Measurements from ENCODE around the gene ST8SIA4.

The ST8SIA4 gene

DNA sequence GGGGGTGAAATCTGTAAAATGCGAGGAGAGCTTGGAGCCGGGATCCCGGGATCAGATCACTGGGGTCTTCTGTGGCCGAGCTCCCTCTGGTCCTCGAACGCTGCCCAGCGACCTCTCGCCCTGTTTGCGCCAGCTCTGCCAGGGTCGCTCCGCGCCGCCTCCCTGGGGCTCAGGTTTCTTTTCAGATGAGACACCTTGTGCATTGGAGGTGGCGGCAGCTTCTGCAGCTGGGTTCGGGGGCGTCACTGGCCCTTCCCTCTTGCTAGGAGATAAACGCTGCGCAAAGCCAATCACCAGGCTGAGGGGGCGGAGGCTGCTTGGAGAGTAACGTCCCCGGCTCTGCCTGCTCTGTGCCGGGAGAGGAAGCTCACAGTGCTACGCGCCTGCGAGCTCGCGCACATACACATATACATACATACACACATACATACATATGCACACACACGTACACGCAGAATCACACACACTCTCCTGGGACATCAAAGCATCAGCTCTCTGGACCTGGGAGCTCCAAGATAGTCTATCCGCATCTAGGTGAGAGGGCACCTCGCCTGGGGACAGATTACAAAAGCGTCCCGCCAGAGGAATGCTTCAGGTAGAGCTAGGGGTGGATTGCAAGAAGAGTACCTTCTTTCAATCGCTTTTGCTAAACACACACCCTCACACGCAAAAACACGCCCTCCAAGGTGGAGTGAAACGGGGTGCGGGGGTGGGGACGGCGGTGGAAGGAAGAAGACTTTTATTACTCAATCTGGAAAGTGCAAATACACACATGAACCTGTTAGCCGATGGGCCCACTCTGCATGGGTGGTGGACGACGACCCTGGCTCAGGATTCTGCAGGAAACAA, at the start of gene ST8SIA4:
Gene ST8SIA4, minus strand, starts transcription at position 244 of the 849 bp plus-strand sequence. CDS start 327 bp downstream, outside the sequence.
- TF ChIP-seq, protein P1, sequence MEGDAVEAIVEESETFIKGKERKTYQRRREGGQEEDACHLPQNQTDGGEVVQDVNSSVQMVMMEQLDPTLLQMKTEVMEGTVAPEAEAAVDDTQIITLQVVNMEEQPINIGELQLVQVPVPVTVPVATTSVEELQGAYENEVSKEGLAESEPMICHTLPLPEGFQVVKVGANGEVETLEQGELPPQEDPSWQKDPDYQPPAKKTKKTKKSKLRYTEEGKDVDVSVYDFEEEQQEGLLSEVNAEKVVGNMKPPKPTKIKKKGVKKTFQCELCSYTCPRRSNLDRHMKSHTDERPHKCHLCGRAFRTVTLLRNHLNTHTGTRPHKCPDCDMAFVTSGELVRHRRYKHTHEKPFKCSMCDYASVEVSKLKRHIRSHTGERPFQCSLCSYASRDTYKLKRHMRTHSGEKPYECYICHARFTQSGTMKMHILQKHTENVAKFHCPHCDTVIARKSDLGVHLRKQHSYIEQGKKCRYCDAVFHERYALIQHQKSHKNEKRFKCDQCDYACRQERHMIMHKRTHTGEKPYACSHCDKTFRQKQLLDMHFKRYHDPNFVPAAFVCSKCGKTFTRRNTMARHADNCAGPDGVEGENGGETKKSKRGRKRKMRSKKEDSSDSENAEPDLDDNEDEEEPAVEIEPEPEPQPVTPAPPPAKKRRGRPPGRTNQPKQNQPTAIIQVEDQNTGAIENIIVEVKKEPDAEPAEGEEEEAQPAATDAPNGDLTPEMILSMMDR (IDR thresholded peaks at IDR 0.05; ENCODE audit: low read length): no peak
- no peak for TF ChIP-seq EZH2 (optimal IDR thresholded peaks at IDR 0.05; ENCODE audit: low read depth, low read length)
- peak within 1 kb of the TSS; percentile 85 for H3K27ac ChIP-seq (ENCODE audit: low read length)
- H3K4me1 ChIP-seq (ENCODE audit: low read length): peaks cover 16% of the 10 kb centered on the region
- peaks cover 45% of the 10 kb centered on the region for H3K79me2 ChIP-seq (ENCODE audit: low read length)
- no peaks in the 10 kb centered on the region for H3K9me2 ChIP-seq (replicated peaks; ENCODE audit: insufficient read depth, low read length)
- H4K20me1 ChIP-seq (ENCODE audit: insufficient read depth, low read length): no peaks in the 10 kb centered on the region
- peak within 1 kb of the TSS; percentile 87 for H3K4me3 ChIP-seq (ENCODE audit: low read length)
- peak; percentile 97 for DNase-seq
- H3K36me3 ChIP-seq (replicated peaks; ENCODE audit: insufficient read depth, low read length): no peaks in the 10 kb centered on the region
- H3F3A ChIP-seq (ENCODE audit: insufficient read depth, low read length): peaks cover 60% of the 10 kb centered on the region
- peak within 1 kb of the TSS; percentile 87 for H3K9ac ChIP-seq (ENCODE audit: low read length)
- H3K9me3 ChIP-seq (replicated peaks; ENCODE audit: insufficient read depth, low read length): no peaks in the 10 kb centered on the region
- H2AFZ ChIP-seq (ENCODE audit: low read length): peak within 1 kb of the TSS; percentile 54
- peak within 1 kb of the TSS; percentile 97 for H3K4me2 ChIP-seq (ENCODE audit: low read depth, low read length)
- H3K27me3 ChIP-seq (replicated peaks; ENCODE audit: insufficient read depth, low read length): no peaks in the 10 kb centered on the region

DNA sequence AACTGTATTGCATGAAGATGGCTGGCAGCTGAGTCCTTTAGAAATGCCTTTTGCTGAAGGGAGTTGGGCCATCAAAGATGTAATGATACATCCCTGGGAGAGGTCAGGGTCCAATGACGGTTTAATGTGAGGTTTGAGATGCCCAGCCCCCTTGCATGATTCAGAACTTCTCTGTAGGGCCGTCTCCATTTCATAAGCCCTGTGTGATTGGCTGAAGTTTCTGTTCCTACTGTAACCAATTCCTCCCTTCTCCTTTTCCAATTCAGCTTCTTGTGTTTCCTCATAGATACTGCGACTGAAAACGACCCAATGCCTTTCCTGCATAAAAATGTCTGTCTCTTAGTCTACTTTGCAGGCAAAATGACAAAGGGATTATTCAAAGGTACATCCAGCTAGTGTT, 47.9 kb upstream of the ST8SIA4 start:
- Histone ChIP-seq H3K36me3 (replicated peaks; ENCODE audit: insufficient read depth, low read length) (no peaks in the 10 kb centered on the region), H3K9me3 (replicated peaks; ENCODE audit: insufficient read depth, low read length) (no peaks in the 10 kb centered on the region), H3K4me2 (ENCODE audit: low read depth, low read length) (no peak overlapping the region), H3K27me3 (replicated peaks; ENCODE audit: insufficient read depth, low read length) (no peaks in the 10 kb centered on the region), H3K9me2 (replicated peaks; ENCODE audit: insufficient read depth, low read length) (no peaks in the 10 kb centered on the region), H3K9ac (ENCODE audit: low read length) (no peak overlapping the region), H3K4me3 (ENCODE audit: low read length) (no peak overlapping the region), H2AFZ (ENCODE audit: low read length) (no peak overlapping the region), H3K79me2 (ENCODE audit: low read length) (no peaks in the 10 kb centered on the region), H3F3A (ENCODE audit: insufficient read depth, low read length) (no peaks in the 10 kb centered on the region), H3K4me1 (ENCODE audit: low read length) (no peaks in the 10 kb centered on the region), H4K20me1 (ENCODE audit: insufficient read depth, low read length) (no peaks in the 10 kb centered on the region), H3K27ac (ENCODE audit: low read length) (no peak overlapping the region)
- no peak for DNase-seq
- no peak for TF ChIP-seq EZH2 (optimal IDR thresholded peaks at IDR 0.05; ENCODE audit: low read depth, low read length)
- TF ChIP-seq, protein P1 (IDR thresholded peaks at IDR 0.05; ENCODE audit: low read length): no peak
- no peak for TF ChIP-seq EZH2phosphoT487 (IDR thresholded peaks at IDR 0.05; ENCODE audit: low read length)

- Histone ChIP-seq H3F3A (ENCODE audit: insufficient read depth, low read length) (no peaks in the 10 kb centered on the region), H3K9ac (ENCODE audit: low read length) (no peak overlapping the region), H3K4me2 (ENCODE audit: low read depth, low read length) (no peak overlapping the region), H3K9me2 (replicated peaks; ENCODE audit: insufficient read depth, low read length) (no peaks in the 10 kb centered on the region), H3K27ac (ENCODE audit: low read length) (no peak overlapping the region), H3K9me3 (replicated peaks; ENCODE audit: insufficient read depth, low read length) (no peaks in the 10 kb centered on the region), H3K36me3 (replicated peaks; ENCODE audit: insufficient read depth, low read length) (no peaks in the 10 kb centered on the region), H2AFZ (ENCODE audit: low read length) (no peak overlapping the region), H3K79me2 (ENCODE audit: low read length) (no peaks in the 10 kb centered on the region), H3K27me3 (replicated peaks; ENCODE audit: insufficient read depth, low read length) (no peaks in the 10 kb centered on the region), H3K4me1 (ENCODE audit: low read length) (no peaks in the 10 kb centered on the region), H4K20me1 (ENCODE audit: insufficient read depth, low read length) (no peaks in the 10 kb centered on the region), H3K4me3 (ENCODE audit: low read length) (no peak overlapping the region)
- no peak for DNase-seq
- TF ChIP-seq EZH2 (optimal IDR thresholded peaks at IDR 0.05; ENCODE audit: low read depth, low read length): no peak
- no peak for TF ChIP-seq EZH2phosphoT487 (IDR thresholded peaks at IDR 0.05; ENCODE audit: low read length)
- TF ChIP-seq, protein P1 (IDR thresholded peaks at IDR 0.05; ENCODE audit: low read length): no peak
These were observed 10.2 kb upstream of the ST8SIA4 start for GRCh38 chr5:100913298-100913697.
